Activated CD8-positive, alpha-beta T cell treated with anti-CD3 and anti-CD28 coated beads for 36 hours (primary cell): ENCODE data around the gene KLHL25. TPM values are rescaled to one million over a fixed set of nuclear protein-coding genes. Genes with fewer than 3 reads are reported as not detected.

ENCODE experiments used
- ATAC-seq: fragments of 200-7000 bp; cut with Tn5 transposase; one replicate; pipeline ENCODE4 v1.10.0; 2021; ENCODE audit warnings: mild to moderate bottlenecking, moderate library complexity
- CTCF ChIA-PET: fragments of 350-600 bp; sonication (Branson Sonifier 250); formaldehyde crosslinking; loops from one replicate; lab custom pipeline; 2021; ENCODE audit warnings: antibody characterized with exemption; lab: Charles Lee
- POLR2A ChIA-PET: fragments of 350-600 bp; sonication (Branson Sonifier 250); formaldehyde crosslinking; loops from one replicate; lab custom pipeline; 2021; ENCODE audit warnings: antibody characterized with exemption; lab: Charles Lee
- DNase-seq: peaks from one replicate; pipeline ENCODE4 v3.0.0-alpha.2; 2020
- H3K27ac Mint-ChIP-seq: one replicate; pipeline ENCODE4 v1.8.0; 2021; ENCODE audit warnings: mild to moderate bottlenecking, mixed read lengths
- H3K27me3 Mint-ChIP-seq: one replicate; pipeline ENCODE4 v1.8.0; 2021; ENCODE audit warnings: mixed read lengths
- H3K36me3 Mint-ChIP-seq: one replicate; pipeline ENCODE4 v1.8.0; 2021; ENCODE audit warnings: low read depth, mixed read lengths
- H3K4me1 Mint-ChIP-seq: one replicate; pipeline ENCODE4 v1.8.0; 2021; ENCODE audit warnings: low read depth, mixed read lengths
- H3K4me3 Mint-ChIP-seq: one replicate; pipeline ENCODE4 v1.8.0; 2021; ENCODE audit warnings: mild to moderate bottlenecking, moderate library complexity, mixed read lengths
- H3K9me3 Mint-ChIP-seq: one replicate; pipeline ENCODE4 v1.8.0; 2021; ENCODE audit warnings: mixed read lengths
- intact Hi-C: fragments of 100-400 bp; cut with micrococcal nuclease; formaldehyde crosslinking; loops from one replicate; pipeline ENCODE4 v1.10.0; 2022
- total RNA-seq, 2 experiments: library from RNA; stranded (reverse); gene quantifications; one replicate each; pipeline ENCODE4 v1.2.3, GENCODE V29; 2021
- TF ChIP-seq, protein P1 (sequence below): fragments of 200-600 bp; IDR thresholded peaks from one replicate; pipeline ENCODE4 v1.8.0; 2022; ENCODE audit warnings: antibody characterized with exemption, mild to moderate bottlenecking

Gene KLHL25
- total RNA-seq, 2 experiments from 2014 or later: 2.9 to 3.3 TPM

- Mint-ChIP-seq H3K27ac (no peak overlapping the region), H3K9me3 (no peaks in the 10 kb centered on the region), H3K4me3 (no peak overlapping the region), H3K27me3 (no peaks in the 10 kb centered on the region), H3K36me3 (no peaks in the 10 kb centered on the region), H3K4me1 (peaks cover 17% of the 10 kb centered on the region)
- TF ChIP-seq, protein P1, sequence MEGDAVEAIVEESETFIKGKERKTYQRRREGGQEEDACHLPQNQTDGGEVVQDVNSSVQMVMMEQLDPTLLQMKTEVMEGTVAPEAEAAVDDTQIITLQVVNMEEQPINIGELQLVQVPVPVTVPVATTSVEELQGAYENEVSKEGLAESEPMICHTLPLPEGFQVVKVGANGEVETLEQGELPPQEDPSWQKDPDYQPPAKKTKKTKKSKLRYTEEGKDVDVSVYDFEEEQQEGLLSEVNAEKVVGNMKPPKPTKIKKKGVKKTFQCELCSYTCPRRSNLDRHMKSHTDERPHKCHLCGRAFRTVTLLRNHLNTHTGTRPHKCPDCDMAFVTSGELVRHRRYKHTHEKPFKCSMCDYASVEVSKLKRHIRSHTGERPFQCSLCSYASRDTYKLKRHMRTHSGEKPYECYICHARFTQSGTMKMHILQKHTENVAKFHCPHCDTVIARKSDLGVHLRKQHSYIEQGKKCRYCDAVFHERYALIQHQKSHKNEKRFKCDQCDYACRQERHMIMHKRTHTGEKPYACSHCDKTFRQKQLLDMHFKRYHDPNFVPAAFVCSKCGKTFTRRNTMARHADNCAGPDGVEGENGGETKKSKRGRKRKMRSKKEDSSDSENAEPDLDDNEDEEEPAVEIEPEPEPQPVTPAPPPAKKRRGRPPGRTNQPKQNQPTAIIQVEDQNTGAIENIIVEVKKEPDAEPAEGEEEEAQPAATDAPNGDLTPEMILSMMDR: no peak
- ATAC-seq (no peak), DNase-seq (no peak)
- ChIA-PET POLR2A (no interaction called here), CTCF (interaction anchor here (1.0 kb wide), 1 partner anchor 35 kb away, joined by 3 read pairs; no protein-coding TSS in a partner anchor)
- intact Hi-C loops: no loop called here
Measured at GRCh38 chr15:85756411-85757072, 38.2 kb downstream of the KLHL25 start.

DNA sequence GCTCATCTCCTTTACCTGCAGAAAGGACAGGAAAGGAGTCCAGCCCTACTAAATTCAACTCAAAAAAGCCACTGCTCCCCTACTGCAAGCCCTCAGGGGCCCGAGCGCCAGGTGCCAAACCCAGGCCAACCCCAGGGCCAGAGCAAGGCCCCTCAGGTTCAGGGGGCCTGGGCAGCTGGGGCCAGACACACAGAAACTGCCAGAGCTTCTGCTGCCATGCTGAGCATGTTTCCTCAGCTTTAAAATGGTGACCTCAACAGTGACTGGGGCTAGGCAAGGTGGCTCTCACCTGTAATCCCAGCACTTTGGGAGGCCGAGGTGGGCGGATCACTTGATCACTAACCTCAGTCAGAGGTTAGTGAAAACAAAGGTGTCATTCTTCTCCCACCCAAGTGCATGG lies 38.8 kb downstream of the KLHL25 start:
- Mint-ChIP-seq H3K4me3 (no peak overlapping the region), H3K4me1 (peaks cover 23% of the 10 kb centered on the region), H3K27ac (no peak overlapping the region), H3K27me3 (no peaks in the 10 kb centered on the region), H3K9me3 (no peaks in the 10 kb centered on the region), H3K36me3 (no peaks in the 10 kb centered on the region)
- no peak for DNase-seq
- intact Hi-C loops: no loop called here
- ChIA-PET POLR2A (no interaction called here), CTCF (interaction anchor here (1.0 to 1.4 kb wide), 2 partner anchors 10 to 35 kb away, joined by 3 read pairs; no protein-coding TSS in a partner anchor)
- ATAC-seq: no peak
- TF ChIP-seq, protein P1: no peak

DNA sequence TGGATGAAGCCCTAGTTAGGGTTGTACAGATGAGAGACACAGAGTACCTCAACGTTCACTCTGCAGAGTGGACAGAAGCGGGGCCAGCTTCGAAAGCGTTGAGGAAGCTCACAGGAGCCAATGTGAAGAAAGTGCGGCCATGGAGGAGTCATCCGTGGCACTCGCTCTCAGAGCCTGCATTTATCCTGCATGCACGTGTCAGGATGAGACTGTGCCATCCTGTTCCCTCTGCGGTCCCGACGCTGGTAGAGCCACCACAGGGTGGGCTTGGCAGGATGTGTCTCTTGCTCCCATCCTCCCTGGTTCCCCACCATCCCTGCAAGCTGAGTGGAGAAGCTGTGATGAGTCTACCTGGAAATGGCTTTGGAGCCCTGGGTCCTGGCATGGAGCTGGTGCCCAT lies 39.3 kb downstream of the KLHL25 start:
- no peak for ATAC-seq
- CTCF ChIA-PET: interaction anchor here (0.9 to 1.4 kb wide), 2 partner anchors 9 to 428 kb away, joined by 3 read pairs; no protein-coding TSS in a partner anchor
- no peak overlapping the region for H3K27ac Mint-ChIP-seq

DNA sequence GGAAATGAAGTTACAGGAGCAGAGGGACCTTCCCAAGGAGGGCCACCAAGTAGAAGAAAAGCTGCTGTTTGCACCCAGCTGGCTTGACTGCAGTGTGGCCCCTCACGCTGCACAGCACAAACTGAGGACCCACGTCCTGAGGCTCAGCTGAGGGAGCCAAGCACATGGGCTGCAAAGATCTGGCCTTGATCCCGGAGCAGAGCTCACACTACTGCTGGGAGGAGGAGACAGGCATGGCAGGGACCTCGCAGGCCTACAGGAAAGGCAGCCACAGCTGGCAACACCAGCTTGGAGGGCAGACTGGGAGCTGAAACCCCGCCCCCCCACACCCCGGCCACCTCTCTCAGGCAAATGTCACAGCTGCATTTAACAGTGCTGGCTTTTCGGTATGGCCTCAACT lies 39.7 kb downstream of the KLHL25 start:
- H3K4me3 Mint-ChIP-seq: no peak overlapping the region
- H3K27me3 Mint-ChIP-seq: no peaks in the 10 kb centered on the region
- H3K36me3 Mint-ChIP-seq: no peaks in the 10 kb centered on the region
- ChIA-PET CTCF (interaction anchor here (0.9 to 1.4 kb wide), 2 partner anchors 9 to 427 kb away, joined by 3 read pairs; no protein-coding TSS in a partner anchor), POLR2A (no interaction called here)
- H3K9me3 Mint-ChIP-seq: no peaks in the 10 kb centered on the region
- intact Hi-C loops: no loop called here
- peaks cover 30% of the 10 kb centered on the region for H3K4me1 Mint-ChIP-seq
- no peak for DNase-seq
- ATAC-seq: no peak
- TF ChIP-seq, protein P1: no peak
- no peak overlapping the region for H3K27ac Mint-ChIP-seq

More for the DNA sequence above, 39.3 kb downstream of the KLHL25 start:
- POLR2A ChIA-PET: no interaction called here
- DNase-seq: no peak
- Mint-ChIP-seq H3K27me3 (no peaks in the 10 kb centered on the region), H3K9me3 (no peaks in the 10 kb centered on the region), H3K4me1 (peaks cover 28% of the 10 kb centered on the region), H3K4me3 (no peak overlapping the region), H3K36me3 (no peaks in the 10 kb centered on the region)
- TF ChIP-seq, protein P1: no peak
- intact Hi-C loops: no loop called here

DNA sequence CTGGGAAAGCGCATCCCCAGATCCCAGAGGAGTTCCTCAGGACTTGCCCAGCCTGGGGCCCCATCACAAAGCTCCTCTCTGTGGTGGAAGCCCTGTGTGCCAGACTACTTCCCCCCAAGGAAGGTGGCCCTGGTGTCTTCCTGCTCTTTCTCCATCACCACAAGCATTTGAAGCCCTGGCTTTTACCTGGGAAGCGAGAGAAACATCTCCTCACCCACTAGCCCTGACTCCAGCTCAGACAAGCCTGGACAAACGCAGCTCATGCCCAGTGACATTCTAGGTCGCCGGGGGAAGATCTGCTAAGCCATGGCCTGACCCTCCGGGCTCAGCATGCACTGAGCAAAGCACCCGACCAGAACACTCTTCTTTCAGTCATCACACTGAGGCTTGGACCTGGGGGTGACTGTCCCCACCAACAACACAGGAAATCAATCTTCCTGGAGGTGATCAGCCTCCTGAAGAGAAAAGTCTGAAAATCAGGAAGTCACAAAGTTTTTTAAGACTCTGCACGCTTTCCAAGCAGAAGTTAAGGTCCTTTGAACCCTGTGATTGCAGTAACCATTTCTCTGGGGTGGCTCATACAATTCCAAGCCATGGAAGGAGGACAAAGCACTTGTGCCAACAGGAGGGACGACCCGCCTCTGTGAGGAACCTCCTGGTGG lies 40.8 kb downstream of the KLHL25 start:
- ChIA-PET CTCF (no interaction called here), POLR2A (no interaction called here)
- TF ChIP-seq, protein P1: no peak
- intact Hi-C loops: no loop called here
- H3K27me3 Mint-ChIP-seq: no peaks in the 10 kb centered on the region
- no peak overlapping the region for H3K4me3 Mint-ChIP-seq
- H3K27ac Mint-ChIP-seq: no peak overlapping the region
- ATAC-seq (no peak), DNase-seq (no peak)
- H3K9me3 Mint-ChIP-seq: no peaks in the 10 kb centered on the region
- peaks cover 30% of the 10 kb centered on the region for H3K4me1 Mint-ChIP-seq
- no peaks in the 10 kb centered on the region for H3K36me3 Mint-ChIP-seq
